Spleen (tissue), 11 donors: ENCODE measurements around the gene NKX6-2. TPM values are rescaled to one million over a fixed set of nuclear protein-coding genes. Genes with fewer than 3 reads are reported as not detected.
A peak's percentile ranks its signal among the peaks of the same experiment; 100 is the strongest.

Experiments
- DNase-seq: peaks from one replicate; pipeline ENCODE4 v3.0.0-alpha.2; 2020
- H3K27ac ChIP-seq, 8 donors: fragments of 200-600 bp; sonication (generic) in 7 of 8; 1 replicate in 4 of 8; 2 replicates in 4 of 8; pipeline versions ENCODE4 v1.5.0 to v1.8.0; 2016 to 2021; ENCODE audit warnings: inconsistent platforms in 4 of 8, mild to moderate bottlenecking in 4 of 8, moderate library complexity in 1 of 8
- H3K27me3 ChIP-seq, 7 donors: fragments of 200-600 bp; sonication (generic) in 6 of 7; replicated peaks in 1 of 7; 1 replicate in 4 of 7; 2 replicates in 3 of 7; pipeline versions ENCODE4 v1.5.0 to v1.8.0; 2016 to 2021; ENCODE audit warnings: inconsistent platforms in 3 of 7, mild to moderate bottlenecking in 1 of 7
- H3K36me3 ChIP-seq, 6 donors: fragments of 200-600 bp; sonication (generic) in 5 of 6; 1 replicate in 4 of 6; 2 replicates in 2 of 6; pipeline versions ENCODE4 v1.5.0 to v1.8.0; 2016 to 2021; ENCODE audit warnings: inconsistent platforms in 2 of 6
- H3K4me1 ChIP-seq, 6 donors: fragments of 200-600 bp; sonication (generic) in 5 of 6; 1 replicate in 3 of 6; 2 replicates in 3 of 6; pipeline versions ENCODE4 v1.5.0 to v1.8.0; 2016 to 2021; ENCODE audit warnings: inconsistent platforms in 3 of 6
- H3K4me3 ChIP-seq, 8 donors: fragments of 200-600 bp; sonication (generic) in 7 of 8; 1 replicate in 4 of 8; 2 replicates in 4 of 8; pipeline versions ENCODE4 v1.5.0 to v1.8.0; 2016 to 2021; ENCODE audit warnings: inconsistent platforms in 4 of 8, mild to moderate bottlenecking in 4 of 8, moderate library complexity in 2 of 8
- H3K9me3 ChIP-seq, 8 donors: fragments of 200-600 bp; sonication (generic) in 7 of 8; 1 replicate in 4 of 8; 2 replicates in 4 of 8; pipeline versions ENCODE4 v1.5.0 to v1.8.0; 2016 to 2021; ENCODE audit warnings: inconsistent platforms in 4 of 8
- POLR2A ChIP-seq, 3 donors: fragments of 450-650 bp; IDR thresholded peaks; one replicate each; pipeline ENCODE4 v1.5.1; 2017; ENCODE audit warnings: antibody characterized with exemption in 3 of 3, mild to moderate bottlenecking in 1 of 3
- POLR2AphosphoS5 ChIP-seq, 3 donors: sonication (generic); formaldehyde crosslinking; IDR thresholded peaks; one replicate each; pipeline ENCODE4 v1.5.1; 2017; ENCODE audit warnings: antibody characterized with exemption in 3 of 3
- WGBS, 5 donors: extraction: QIAGEN DNeasy Blood & Tissue Kit in 3 of 5; methylation state at CpG; one replicate each; pipeline versions ENCODE4 v1.1.5 to v1.1.7; 2013 to 2018; 5-methylcytosine and 5-hydroxymethylcytosine counted together
- intact Hi-C: fragments of 100-400 bp; cut with DNase I; formaldehyde crosslinking; loops from one replicate; pipeline ENCODE4 v1.15.0; 2023; ENCODE audit warnings: low total_unique reads
- polyA plus RNA-seq, 3 donors: library from polyadenylated mRNA; stranded (reverse); fragments of 200-250 nt; gene quantifications; one replicate each; pipeline ENCODE4 v1.2.1, GENCODE V29; 2013
- total RNA-seq, 7 donors: library from RNA; depleted of rRNA in 3 of 7; stranded (reverse); fragments of >200 nt in 3 of 7; fragmentation: NEBNext Ultra II Directional in 4 of 7; extraction: Animal tissue kit (Norgen Biotek cat#: 25700) in 4 of 7; gene quantifications; one replicate each; pipeline versions ENCODE4 v1.1.0 to v1.2.1, GENCODE V29; 2016 to 2021
- TF ChIP-seq, protein P1 (sequence below), 11 experiments: fragments of 200-600 bp in 7 of 11; fragments of 450-650 bp in 4 of 11; sonication (generic) in 4 of 11; IDR thresholded peaks in 8 of 11; conservative IDR thresholded peaks in 3 of 11; 1 replicate in 7 of 11; 2 replicates in 4 of 11; pipeline versions ENCODE4 v1.4.0 to v1.8.0; 2016 to 2021; ENCODE audit warnings: antibody characterized with exemption in 11 of 11, inconsistent platforms in 4 of 11, mild to moderate bottlenecking in 1 of 11
- donor health status: healthy with polysubstance abuse.
- donor health status: DM: no; HTN: no; CAD: no; lungs with moderate emphysema.
- donor health status: DM: no; HTN: no; CAD: no.
- donor health status: Bipolar disorder and iron deficiency.
- donor health status: healthy.
- donor health status: DM: no; HTN: no; CAD: no.
- donor health status: DM: yes; HTN: yes; CAD: no.

Gene NKX6-2
- total and polyA plus RNA-seq, 10 donors, result 0.03 to 0.08 TPM; not detected in 8

DNA sequence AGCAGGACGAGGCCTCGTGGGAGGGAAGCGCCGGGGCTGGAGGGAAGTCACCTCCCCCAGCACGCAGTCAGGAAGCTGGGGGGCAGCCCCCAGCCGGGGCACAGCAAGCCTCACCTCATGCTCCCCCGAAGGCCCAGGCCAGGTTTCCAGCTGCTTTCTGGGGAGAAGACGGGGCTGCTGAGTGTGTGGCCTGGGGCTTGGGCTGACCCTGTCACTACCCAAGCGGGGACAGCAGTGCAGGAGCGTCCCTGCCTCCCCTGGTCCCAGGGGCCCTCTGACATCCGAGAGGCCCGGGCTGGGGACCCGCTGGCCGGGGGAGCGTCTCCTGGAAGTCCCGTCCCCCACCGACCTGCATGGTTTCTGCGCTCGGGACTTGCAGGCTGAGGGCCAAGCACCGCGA is 19.7 kb upstream of the NKX6-2 start:
- Histone ChIP-seq H3K36me3 (no peaks in the 10 kb centered on the region), H3K27ac (no peak overlapping the region), H3K4me3 (no peak overlapping the region), H3K27me3 (peaks cover 0 to 38% (median 0%) of the 10 kb centered on the region in 7 donors), H3K4me1 (no peaks in the 10 kb centered on the region), H3K9me3 (peaks cover 0 to 8% (median 6%) of the 10 kb centered on the region in 8 donors)
- TF ChIP-seq POLR2A (IDR thresholded peaks at IDR 0.05) (no peak), POLR2AphosphoS5 (IDR thresholded peaks at IDR 0.05) (no peak)
- TF ChIP-seq, protein P1, sequence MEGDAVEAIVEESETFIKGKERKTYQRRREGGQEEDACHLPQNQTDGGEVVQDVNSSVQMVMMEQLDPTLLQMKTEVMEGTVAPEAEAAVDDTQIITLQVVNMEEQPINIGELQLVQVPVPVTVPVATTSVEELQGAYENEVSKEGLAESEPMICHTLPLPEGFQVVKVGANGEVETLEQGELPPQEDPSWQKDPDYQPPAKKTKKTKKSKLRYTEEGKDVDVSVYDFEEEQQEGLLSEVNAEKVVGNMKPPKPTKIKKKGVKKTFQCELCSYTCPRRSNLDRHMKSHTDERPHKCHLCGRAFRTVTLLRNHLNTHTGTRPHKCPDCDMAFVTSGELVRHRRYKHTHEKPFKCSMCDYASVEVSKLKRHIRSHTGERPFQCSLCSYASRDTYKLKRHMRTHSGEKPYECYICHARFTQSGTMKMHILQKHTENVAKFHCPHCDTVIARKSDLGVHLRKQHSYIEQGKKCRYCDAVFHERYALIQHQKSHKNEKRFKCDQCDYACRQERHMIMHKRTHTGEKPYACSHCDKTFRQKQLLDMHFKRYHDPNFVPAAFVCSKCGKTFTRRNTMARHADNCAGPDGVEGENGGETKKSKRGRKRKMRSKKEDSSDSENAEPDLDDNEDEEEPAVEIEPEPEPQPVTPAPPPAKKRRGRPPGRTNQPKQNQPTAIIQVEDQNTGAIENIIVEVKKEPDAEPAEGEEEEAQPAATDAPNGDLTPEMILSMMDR (IDR thresholded peaks at IDR 0.05 in 8 of 11, conservative IDR thresholded peaks at IDR 0.05 in 3 of 11), result no peak
- DNase-seq, result peak; percentile 66
- intact Hi-C loops, result no loop called here
- 48 to 59% (median 52%) methylated on average over 18 to 21 of the region's 21 CpGs for WGBS, 5 donors

DNA sequence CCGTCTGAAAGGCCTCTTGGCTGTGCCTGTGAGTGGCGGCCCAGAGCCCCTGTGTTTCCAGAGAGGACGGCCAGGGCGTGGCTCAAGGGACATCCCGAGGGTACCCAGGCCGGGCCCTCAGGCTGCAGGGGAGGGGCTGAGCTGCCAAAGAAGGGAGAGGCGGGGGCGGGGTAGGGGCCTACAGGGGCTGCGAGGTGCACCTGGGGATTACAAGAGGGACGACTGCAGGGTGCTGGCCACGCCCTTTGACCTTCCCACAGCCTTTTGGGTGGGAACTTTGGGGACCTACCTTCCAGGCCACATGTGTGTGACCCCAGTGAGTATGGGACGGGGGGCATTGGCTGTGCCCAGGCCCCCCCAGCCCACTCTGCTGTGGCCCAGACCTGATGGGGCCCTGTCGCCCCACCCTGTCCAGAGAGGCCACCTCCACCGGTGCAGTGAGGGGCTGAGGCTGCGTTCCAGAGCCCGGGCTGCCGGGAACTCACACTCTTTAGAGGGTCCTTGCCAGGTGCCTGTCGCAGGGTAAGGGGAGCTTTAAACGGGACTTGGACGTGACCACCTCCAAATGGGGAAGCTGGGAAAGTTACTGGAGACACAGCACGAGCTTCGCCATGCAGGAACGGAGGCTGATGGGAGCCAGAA is 19.0 kb upstream of the NKX6-2 start:
- intact Hi-C loops, result no loop called here
- no peak overlapping the region for H3K27ac ChIP-seq
- TF ChIP-seq, protein P1 (IDR thresholded peaks at IDR 0.05 in 8 of 11, conservative IDR thresholded peaks at IDR 0.05 in 3 of 11), result no peak

DNA sequence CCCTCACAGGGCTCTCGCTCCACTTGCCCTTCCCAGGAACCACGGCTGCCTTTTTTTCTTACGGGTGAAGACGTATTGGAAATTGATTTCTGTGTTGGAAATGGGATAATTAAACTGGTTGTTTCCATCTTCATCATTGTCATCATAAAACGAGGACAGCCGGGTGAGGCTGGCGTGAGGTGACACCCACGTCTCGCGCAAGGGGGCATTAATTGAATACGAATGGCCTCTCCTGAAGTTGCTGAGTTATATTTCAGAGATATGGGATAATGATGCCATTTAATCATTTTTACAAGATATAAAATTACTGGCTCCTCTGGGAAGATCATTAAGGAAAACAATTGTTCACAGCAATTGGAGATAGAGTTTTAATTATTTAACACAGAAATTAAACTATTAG is 18.3 kb upstream of the NKX6-2 start:
- Histone ChIP-seq H3K9me3 (peaks cover 0 to 8% (median 6%) of the 10 kb centered on the region in 8 donors), H3K36me3 (no peaks in the 10 kb centered on the region), H3K4me3 (no peak overlapping the region), H3K4me1 (no peaks in the 10 kb centered on the region), H3K27me3 (peaks cover 0 to 25% (median 0%) of the 10 kb centered on the region in 7 donors), H3K27ac (no peak overlapping the region)
- TF ChIP-seq POLR2AphosphoS5 (IDR thresholded peaks at IDR 0.05) (no peak), POLR2A (IDR thresholded peaks at IDR 0.05) (no peak)
- TF ChIP-seq, protein P1 (IDR thresholded peaks at IDR 0.05 in 8 of 11, conservative IDR thresholded peaks at IDR 0.05 in 3 of 11), result no peak
- 89 to 96% (median 92%) methylated on average over 11 of the region's 11 CpGs for WGBS, 5 donors
- intact Hi-C loops, result no loop called here
- DNase-seq, result no peak

More for the DNA sequence above, 19.0 kb upstream of the NKX6-2 start:
- H3K9me3 ChIP-seq, result peaks cover 0 to 8% (median 6%) of the 10 kb centered on the region in 8 donors
- DNase-seq, result no peak
- peaks cover 0 to 31% (median 0%) of the 10 kb centered on the region in 7 donors for H3K27me3 ChIP-seq
- H3K4me1 ChIP-seq, result no peaks in the 10 kb centered on the region
- WGBS, 5 donors, result 75 to 80% (median 78%) methylated on average over 18 to 23 of the region's 23 CpGs
- no peak overlapping the region for H3K4me3 ChIP-seq
- no peaks in the 10 kb centered on the region for H3K36me3 ChIP-seq

DNA sequence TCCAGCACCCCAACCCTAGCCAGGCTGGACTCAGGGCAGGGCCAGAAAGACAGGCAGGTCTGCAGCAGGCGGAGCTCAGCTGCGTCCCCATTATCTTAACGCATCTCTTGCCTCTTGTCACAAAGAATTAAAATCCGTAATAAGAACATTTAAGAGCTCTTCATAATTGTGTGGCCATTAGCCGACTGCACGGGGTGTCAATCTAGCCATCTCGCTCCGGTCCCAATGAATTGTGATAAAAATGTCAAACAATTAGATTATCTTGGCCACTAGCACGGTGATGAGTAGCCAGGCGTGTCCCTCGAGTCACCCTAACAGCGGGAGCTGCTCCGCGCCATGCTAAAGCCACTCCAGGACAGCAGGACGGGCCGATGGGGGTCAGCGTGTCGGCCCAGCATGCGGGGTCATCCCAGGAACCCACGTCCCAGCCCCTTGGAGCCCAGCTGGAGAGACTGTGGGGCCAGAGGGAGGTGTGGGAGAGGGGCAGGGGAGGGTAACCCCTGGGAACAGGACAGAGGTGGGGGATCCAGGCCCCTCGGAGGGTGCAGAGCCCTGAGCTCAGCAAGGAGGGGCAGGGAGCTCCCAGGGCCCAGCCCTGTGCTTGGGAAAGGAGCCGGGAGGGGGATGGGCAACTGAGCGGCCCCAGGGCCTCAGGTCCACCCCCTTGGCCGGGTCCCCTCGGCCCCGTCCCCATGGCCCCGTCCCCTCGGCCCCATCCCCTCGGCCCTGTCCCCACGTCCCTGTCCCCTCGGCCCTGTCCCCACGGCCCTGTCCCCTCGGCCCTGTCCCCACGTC is 17.7 kb upstream of the NKX6-2 start:
- no peaks in the 10 kb centered on the region for H3K4me1 ChIP-seq
- peaks cover 0 to 8% (median 6%) of the 10 kb centered on the region in 8 donors for H3K9me3 ChIP-seq
- intact Hi-C loops, result no loop called here
- TF ChIP-seq POLR2A (IDR thresholded peaks at IDR 0.05) (no peak), POLR2AphosphoS5 (IDR thresholded peaks at IDR 0.05) (no peak)
- TF ChIP-seq, protein P1 (IDR thresholded peaks at IDR 0.05 in 8 of 11, conservative IDR thresholded peaks at IDR 0.05 in 3 of 11), result no peak
- 78 to 89% (median 83%) methylated on average over 27 to 34 of the region's 34 CpGs for WGBS, 5 donors
- H3K36me3 ChIP-seq, result no peaks in the 10 kb centered on the region
- H3K4me3 ChIP-seq, result no peak overlapping the region
- no peak overlapping the region for H3K27ac ChIP-seq
- H3K27me3 ChIP-seq, result peaks cover 0 to 18% (median 0%) of the 10 kb centered on the region in 7 donors
- DNase-seq, result no peak
